Stimulated activated CD4-positive, alpha-beta T cell treated with anti-CD3 and anti-CD28 coated beads, TNF-alpha, amount 100 ng/mL, for 1 hour (primary cell): ENCODE results near the gene CEP43.

Experiments used
- DNase-seq, 3 donors: peaks; one replicate each; pipeline ENCODE4 v3.0.0-alpha.2; 2020; ENCODE audit warnings: low read depth in 3 of 3, low spot score in 1 of 3

Gene CEP43

GRCh38 chr6:167007985-167008384, 8.8 kb downstream of the CEP43 start:
- no peak for DNase-seq

- DNase-seq, result no peak
Measured at GRCh38 chr6:167013067-167013466, 13.9 kb downstream of the CEP43 start.

DNA sequence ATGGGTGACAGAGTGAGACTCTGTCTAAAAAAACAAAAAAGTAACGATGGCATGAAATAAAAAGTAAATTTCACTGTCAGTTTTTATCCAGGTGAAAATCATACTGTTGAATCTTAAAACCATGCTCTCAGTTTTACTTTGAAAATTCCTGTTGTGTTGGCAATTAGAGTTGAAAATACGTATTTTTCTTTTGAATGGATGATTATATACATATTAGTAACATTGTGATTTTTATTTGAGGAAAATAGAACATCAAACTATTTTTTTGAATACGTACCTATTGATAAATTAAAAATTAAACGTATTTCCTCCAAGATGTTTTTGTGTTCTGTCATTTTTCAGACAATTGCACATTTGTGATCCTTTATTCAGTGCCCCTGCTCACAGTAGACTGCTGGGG, 14.7 kb downstream of the CEP43 start:
- DNase-seq, result no peak

- no peak for DNase-seq
Measured at GRCh38 chr6:167015302-167015701, 16.1 kb downstream of the CEP43 start.

DNA sequence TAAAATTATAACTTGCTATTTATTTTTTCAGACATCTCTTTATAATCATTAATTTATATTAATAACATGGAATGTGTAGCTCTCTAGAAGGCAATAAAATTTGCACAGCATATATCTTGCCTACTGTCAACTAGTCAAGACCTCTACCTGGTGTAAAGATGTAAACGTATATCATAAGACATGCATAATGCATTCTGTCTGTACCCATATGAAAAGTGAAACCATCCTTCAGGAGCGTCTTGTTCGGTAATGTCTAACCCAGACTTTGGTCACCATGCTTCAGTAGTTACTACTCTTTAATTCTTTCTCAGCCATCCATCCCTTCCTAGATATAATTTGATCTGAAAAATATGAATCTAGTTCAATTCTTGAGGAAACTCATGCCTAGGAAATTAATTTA, 21.0 kb downstream of the CEP43 start:
- no peak for DNase-seq

- DNase-seq, result no peak
Measured at GRCh38 chr6:167027308-167027707, 28.1 kb downstream of the CEP43 start.

DNA sequence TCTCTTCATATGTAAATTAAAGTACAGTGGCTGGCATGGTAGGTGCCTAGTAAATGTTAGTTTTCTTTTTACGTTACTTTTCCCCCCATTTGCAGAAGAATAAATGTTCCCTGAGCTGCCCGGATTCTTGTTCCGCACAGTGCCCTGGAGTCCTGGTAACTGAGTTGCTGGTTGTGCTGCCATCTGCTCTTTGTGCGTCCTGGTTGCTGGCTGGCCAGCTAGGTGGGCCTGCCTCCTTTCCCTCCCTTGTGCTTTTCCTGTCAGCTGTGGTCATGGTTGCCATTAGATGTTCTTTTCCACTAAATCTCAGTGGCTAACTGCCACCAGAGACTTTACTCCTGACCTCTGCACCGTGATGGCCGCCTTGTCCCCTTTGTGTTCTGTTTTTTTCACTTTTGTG, 28.6 kb downstream of the CEP43 start:
- no peak for DNase-seq

DNA sequence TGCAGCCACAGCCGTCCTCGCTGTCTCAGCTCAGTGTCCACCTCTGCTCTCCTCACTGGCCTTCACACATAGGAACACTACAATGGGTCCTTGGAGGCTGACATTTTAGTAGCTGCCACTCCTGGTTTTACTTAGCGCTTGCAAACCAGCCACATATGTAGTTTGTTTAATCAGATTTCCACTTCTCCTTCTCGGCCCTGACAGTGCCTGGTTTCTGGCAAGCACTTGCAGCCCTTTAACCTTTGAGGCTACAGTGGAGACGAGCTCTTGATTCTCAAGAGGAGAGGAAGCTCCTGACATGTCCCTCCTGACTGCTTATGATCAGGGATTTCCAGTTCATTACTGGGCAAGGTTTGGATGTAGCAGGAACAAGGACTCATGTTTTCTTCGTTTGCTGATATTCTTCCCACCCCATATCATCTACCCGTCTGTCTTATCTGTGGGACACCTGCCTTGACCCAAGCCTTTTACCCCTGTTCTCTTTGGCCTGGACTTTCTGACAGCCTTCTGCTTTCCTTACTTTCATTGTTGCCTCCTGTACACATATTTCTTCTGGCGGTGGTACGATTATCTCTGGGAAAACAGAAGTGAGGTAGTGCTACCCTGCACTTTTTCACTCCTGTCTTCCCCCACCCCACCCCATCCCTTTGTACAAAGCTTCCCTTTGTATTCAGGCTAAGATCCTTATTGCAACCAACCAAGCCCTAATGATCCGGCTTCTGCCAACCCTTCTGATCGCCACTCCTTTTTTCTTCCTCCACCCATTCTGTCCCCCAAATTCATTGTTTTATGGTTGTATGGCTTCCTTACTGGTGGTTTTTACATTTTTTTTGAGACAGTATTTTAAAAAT, 31.2 kb downstream of the CEP43 start:
- no peak for DNase-seq

GRCh38 chr6:167031082-167031709, 32.0 kb downstream of the CEP43 start:
- DNase-seq, result no peak

GRCh38 chr6:167034056-167034455, 34.9 kb downstream of the CEP43 start:
- no peak for DNase-seq

GRCh38 chr6:167037762-167038161, 38.6 kb downstream of the CEP43 start:
- no peak for DNase-seq

DNA sequence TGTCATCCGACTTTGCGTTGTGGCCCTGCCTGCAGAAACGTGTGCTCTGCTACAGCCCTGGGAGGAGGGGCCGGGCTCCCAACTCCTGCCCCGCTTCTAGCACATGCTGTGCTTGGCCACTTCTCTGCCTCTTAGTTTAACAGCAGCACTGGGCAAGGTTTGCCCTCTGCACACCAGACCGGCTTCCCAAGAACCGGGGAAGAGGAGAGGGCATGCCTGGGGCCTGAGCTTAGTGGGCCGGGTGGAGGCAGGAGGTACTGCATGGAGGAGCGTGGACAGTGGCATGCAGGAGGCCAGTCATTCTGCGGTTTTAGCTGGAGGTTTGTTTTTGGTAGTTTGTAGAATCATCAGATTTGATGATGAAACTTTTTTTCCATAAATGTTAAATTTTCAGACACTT, 45.5 kb downstream of the CEP43 start:
- no peak for DNase-seq

- DNase-seq, result no peak
Measured at GRCh38 chr6:167045828-167046580, 46.8 kb downstream of the CEP43 start.

DNA sequence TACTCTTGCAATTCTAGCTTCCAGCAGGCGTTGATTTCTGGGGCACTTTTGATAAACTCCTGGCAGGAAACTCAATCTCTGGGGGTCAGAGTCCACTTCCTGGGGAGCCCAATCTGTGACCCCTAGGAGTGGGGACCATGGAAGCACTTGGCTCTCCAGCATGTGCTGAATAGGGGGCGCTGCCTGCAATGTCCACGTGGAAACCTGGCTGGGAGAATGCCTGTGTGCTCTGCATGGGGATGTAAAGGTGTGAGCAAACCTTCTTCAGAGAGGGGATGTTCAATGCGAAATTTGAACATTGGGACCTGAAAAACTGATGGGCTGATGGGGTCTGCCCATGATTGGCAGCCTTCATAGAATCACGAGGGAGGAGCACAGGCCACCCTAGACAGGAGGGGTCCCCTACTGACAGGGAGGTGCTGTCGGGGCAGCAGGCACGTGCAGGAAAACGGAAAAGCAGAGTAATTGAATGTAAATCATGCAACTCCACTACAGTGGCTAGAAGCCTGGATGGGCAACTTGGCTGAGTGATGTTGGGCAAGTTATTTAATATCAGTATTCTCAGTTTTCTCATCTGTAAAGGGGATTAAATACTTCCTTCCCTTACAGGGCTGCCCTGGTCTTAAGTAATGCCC, 47.8 kb downstream of the CEP43 start:
- DNase-seq, result no peak

DNA sequence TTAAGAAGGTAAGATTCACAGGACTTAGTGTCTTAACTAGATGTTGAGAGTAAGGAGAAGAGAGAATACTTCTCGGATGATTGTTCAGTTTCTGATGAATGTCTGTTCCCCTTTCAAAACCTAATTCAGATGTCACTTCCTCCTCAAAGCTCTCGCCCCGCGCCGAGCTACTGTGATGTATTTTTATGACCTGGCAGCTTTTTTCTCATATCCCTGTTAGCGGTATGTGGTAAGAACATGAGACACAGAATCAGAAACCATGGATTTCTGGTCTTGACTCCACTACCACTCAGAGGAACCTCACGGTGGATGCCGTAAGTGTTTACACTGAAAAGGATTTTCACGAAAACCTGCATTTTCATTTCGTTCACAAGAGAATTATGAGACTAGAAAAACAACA, 48.4 kb downstream of the CEP43 start:
- DNase-seq, result no peak
